SK-N-SH treated with all-trans-retinoic acid at 6 μM for 48 hours (cell line): ENCODE results near the gene NEK10.
"Not testable (repeated sequence)": the region's sequence is repeated elsewhere in the genome, so short reads cannot be mapped to it uniquely, and the experiment has no call there.

ENCODE experiments used
- ATAC-seq: fragments of 200-7000 bp; cut with Tn5 transposase; 3 replicates; pipeline ENCODE4 v1.9.1; 2020; ENCODE audit warnings: mild to moderate bottlenecking, moderate library complexity
- ARNTL ChIP-seq: fragments of 450-650 bp; formaldehyde crosslinking; IDR thresholded peaks from 2 replicates; pipeline ENCODE4 v1.5.0; 2020; ENCODE audit warnings: low read depth, mild to moderate bottlenecking, moderate library complexity, borderline replicate concordance
- BACH2 ChIP-seq: fragments of 250-450 bp; sonication (Bioruptor Pico); IDR thresholded peaks from 2 replicates; pipeline ENCODE4 v1.9.0; 2021; ENCODE audit warnings: mild to moderate bottlenecking, borderline replicate concordance
- CSDC2 ChIP-seq: fragments of 250-450 bp; sonication (Bioruptor Pico); IDR thresholded peaks from 2 replicates; pipeline ENCODE4 v1.5.0; 2020; ENCODE audit warnings: mild to moderate bottlenecking, moderate library complexity
- ESRRG ChIP-seq: fragments of 250-450 bp; sonication (Bioruptor Pico); IDR thresholded peaks from 2 replicates; pipeline ENCODE4 v1.6.1; 2021; ENCODE audit warnings: mild to moderate bottlenecking
- GLIS3 ChIP-seq: fragments of 250-450 bp; sonication (Bioruptor Pico); IDR thresholded peaks from 2 replicates; pipeline ENCODE4 v1.5.0; 2020; ENCODE audit warnings: mild to moderate bottlenecking, moderate library complexity
- ISL1 ChIP-seq: fragments of 250-450 bp; sonication (Bioruptor Pico); IDR thresholded peaks from 2 replicates; pipeline ENCODE4 v2.1.2; 2022; ENCODE audit warnings: mild to moderate bottlenecking, moderate library complexity
- OSR1 ChIP-seq: fragments of 250-450 bp; sonication (Bioruptor Pico); IDR thresholded peaks from 2 replicates; pipeline ENCODE4 v1.8.0; 2022; ENCODE audit warnings: moderate library complexity, mild to moderate bottlenecking, inconsistent platforms
- PPARA ChIP-seq: fragments of 250-450 bp; sonication (Bioruptor Pico); IDR thresholded peaks from 2 replicates; pipeline ENCODE4 v1.5.0; 2020; ENCODE audit warnings: mild to moderate bottlenecking, borderline replicate concordance
- RARB ChIP-seq: fragments of 250-450 bp; sonication (Bioruptor Pico); IDR thresholded peaks from 2 replicates; pipeline ENCODE4 v1.8.0; 2021; ENCODE audit warnings: mild to moderate bottlenecking, moderate library complexity
- SNAI2 ChIP-seq: fragments of 250-450 bp; sonication (Bioruptor Pico); IDR thresholded peaks from 2 replicates; pipeline ENCODE4 v1.5.0; 2020; ENCODE audit warnings: mild to moderate bottlenecking, moderate library complexity
- TCF4 ChIP-seq: fragments of 250-450 bp; sonication (Bioruptor Pico); IDR thresholded peaks from 2 replicates; pipeline ENCODE4 v1.8.0; 2021; ENCODE audit warnings: mild to moderate bottlenecking, moderate library complexity, borderline replicate concordance
- TOX ChIP-seq: fragments of 250-450 bp; sonication (Bioruptor Pico); IDR thresholded peaks from 2 replicates; pipeline ENCODE4 v1.8.0; 2021; ENCODE audit warnings: mild to moderate bottlenecking, moderate library complexity, borderline replicate concordance
- ZC3H10 ChIP-seq: fragments of 250-450 bp; sonication (Bioruptor Pico); IDR thresholded peaks from 2 replicates; pipeline ENCODE4 v1.5.1; 2021; ENCODE audit warnings: mild to moderate bottlenecking, moderate library complexity
- ZFP3 ChIP-seq: fragments of 250-450 bp; sonication (Bioruptor Pico); IDR thresholded peaks from 2 replicates; pipeline ENCODE4 v1.5.0; 2020; ENCODE audit warnings: mild to moderate bottlenecking, moderate library complexity
- ZFP30 ChIP-seq: fragments of 450-650 bp; formaldehyde crosslinking; IDR thresholded peaks from 2 replicates; pipeline ENCODE4 v1.5.0; 2022; ENCODE audit warnings: mild to moderate bottlenecking, moderate library complexity
- ZNF565 ChIP-seq: fragments of 450-650 bp; formaldehyde crosslinking; conservative IDR thresholded peaks from 2 replicates; pipeline ENCODE4 v1.5.0; 2020; ENCODE audit warnings: low read depth, mild to moderate bottlenecking, moderate library complexity
- ZNF70 ChIP-seq: fragments of 450-650 bp; formaldehyde crosslinking; IDR thresholded peaks from 2 replicates; pipeline ENCODE4 v1.5.0; 2020; ENCODE audit warnings: mild to moderate bottlenecking, moderate library complexity
- ZNF8 ChIP-seq: fragments of 450-650 bp; formaldehyde crosslinking; IDR thresholded peaks from 2 replicates; pipeline ENCODE4 v1.5.0; 2020; ENCODE audit warnings: mild to moderate bottlenecking, moderate library complexity
- TF ChIP-seq, protein P1 (sequence below): fragments of 250-450 bp; sonication (Bioruptor Pico); IDR thresholded peaks from 2 replicates; pipeline ENCODE4 v1.5.1; 2021; ENCODE audit warnings: mild to moderate bottlenecking, moderate library complexity
- TF ChIP-seq, protein P2 (sequence below): fragments of 250-450 bp; sonication (Bioruptor Pico); IDR thresholded peaks from 2 replicates; pipeline ENCODE4 v1.8.0; 2020; ENCODE audit warnings: mild to moderate bottlenecking, moderate library complexity, borderline replicate concordance
- TF ChIP-seq, protein P3 (sequence below): fragments of 250-450 bp; sonication (Bioruptor Pico); IDR thresholded peaks from 2 replicates; pipeline ENCODE4 v1.5.1; 2020; ENCODE audit warnings: low read depth, mild to moderate bottlenecking, moderate library complexity
- TF ChIP-seq, protein P4 (sequence below): fragments of 250-450 bp; sonication (Bioruptor Pico); IDR thresholded peaks from 2 replicates; pipeline ENCODE4 v1.5.0; 2020; ENCODE audit warnings: mild to moderate bottlenecking, moderate library complexity
- TF ChIP-seq, protein P5 (sequence below): fragments of 250-450 bp; sonication (Bioruptor Pico); IDR thresholded peaks from 2 replicates; pipeline ENCODE4 v1.8.0; 2021; ENCODE audit warnings: low read depth, mild to moderate bottlenecking, moderate library complexity, borderline replicate concordance

Gene NEK10

DNA sequence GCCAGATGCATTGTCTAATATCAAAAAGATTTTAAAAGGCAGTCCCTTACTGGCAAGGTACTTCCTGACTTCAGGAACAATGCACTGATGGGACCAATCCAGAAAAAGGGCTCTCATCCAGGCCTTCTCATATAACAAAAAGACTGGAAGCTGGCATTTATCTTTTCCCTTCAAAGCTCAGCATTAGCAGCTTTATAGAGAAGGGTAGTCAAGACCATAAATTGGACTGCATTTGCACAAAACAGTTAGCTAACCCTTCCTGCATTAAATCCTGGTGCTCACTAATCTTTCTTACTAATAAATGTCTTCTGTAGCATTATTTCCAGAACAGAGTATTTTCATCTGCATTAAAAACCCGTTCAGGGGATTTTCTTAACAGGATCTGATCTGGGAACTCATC lies 46.0 kb upstream of the NEK10 start (continued):
- TF ChIP-seq ZFP3 (CRISPR knock-in tag) (no peak), ZNF8 (no peak), TOX (CRISPR knock-in tag) (no peak)

DNA sequence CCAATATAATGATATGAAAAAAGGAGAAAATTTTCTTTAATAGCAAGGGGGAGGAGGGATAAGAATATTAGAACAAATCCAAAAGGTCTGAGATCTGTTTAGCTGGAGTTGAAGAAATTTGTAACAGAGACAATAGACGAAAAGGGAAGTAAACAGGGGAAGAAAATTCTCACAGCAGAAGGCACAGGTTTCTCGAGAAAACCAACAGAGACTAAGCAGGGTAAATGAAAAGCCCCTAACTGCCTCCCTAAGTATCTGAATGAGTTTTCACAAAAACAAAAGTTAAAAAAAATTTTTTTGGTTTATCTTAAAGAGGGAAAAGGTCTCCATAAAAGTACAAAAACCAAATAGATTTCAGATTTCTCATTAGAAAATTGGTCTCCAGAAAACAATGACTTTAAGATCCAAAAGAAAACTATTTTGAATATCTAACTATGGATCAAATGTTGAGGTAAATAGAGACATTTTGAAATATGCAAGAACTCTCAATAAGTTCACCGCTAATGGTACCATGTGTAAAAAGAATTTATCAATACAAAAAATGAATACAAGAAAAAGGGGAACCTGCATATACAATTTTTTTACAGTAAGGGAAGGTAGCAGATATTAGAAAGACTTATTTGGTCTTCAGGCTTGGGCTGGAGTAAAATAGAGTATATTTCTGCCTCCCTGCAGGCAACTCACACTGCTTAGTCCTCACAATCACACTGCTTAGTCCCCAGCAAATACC lies 23.9 kb upstream of the NEK10 start:
- TF ChIP-seq OSR1 (no peak), SNAI2 (CRISPR knock-in tag) (no peak), ZNF8 (no peak), ZC3H10 (no peak), BACH2 (no peak), ARNTL (no peak), ZNF565 (no peak), ZFP30 (CRISPR knock-in tag) (no peak), GLIS3 (CRISPR knock-in tag) (no peak), ISL1 (CRISPR knock-in tag) (no peak), CSDC2 (CRISPR knock-in tag) (no peak), TOX (CRISPR knock-in tag) (no peak), ZFP3 (CRISPR knock-in tag) (no peak)
- TF ChIP-seq, protein P1, sequence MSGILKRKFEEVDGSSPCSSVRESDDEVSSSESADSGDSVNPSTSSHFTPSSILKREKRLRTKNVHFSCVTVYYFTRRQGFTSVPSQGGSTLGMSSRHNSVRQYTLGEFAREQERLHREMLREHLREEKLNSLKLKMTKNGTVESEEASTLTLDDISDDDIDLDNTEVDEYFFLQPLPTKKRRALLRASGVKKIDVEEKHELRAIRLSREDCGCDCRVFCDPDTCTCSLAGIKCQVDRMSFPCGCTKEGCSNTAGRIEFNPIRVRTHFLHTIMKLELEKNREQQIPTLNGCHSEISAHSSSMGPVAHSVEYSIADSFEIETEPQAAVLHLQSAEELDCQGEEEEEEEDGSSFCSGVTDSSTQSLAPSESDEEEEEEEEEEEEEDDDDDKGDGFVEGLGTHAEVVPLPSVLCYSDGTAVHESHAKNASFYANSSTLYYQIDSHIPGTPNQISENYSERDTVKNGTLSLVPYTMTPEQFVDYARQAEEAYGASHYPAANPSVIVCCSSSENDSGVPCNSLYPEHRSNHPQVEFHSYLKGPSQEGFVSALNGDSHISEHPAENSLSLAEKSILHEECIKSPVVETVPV (CRISPR knock-in tag) = no peak
- TF ChIP-seq, protein P2, sequence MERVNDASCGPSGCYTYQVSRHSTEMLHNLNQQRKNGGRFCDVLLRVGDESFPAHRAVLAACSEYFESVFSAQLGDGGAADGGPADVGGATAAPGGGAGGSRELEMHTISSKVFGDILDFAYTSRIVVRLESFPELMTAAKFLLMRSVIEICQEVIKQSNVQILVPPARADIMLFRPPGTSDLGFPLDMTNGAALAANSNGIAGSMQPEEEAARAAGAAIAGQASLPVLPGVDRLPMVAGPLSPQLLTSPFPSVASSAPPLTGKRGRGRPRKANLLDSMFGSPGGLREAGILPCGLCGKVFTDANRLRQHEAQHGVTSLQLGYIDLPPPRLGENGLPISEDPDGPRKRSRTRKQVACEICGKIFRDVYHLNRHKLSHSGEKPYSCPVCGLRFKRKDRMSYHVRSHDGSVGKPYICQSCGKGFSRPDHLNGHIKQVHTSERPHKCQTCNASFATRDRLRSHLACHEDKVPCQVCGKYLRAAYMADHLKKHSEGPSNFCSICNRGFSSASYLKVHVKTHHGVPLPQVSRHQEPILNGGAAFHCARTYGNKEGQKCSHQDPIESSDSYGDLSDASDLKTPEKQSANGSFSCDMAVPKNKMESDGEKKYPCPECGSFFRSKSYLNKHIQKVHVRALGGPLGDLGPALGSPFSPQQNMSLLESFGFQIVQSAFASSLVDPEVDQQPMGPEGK (CRISPR knock-in tag) = no peak
- TF ChIP-seq, protein P3, sequence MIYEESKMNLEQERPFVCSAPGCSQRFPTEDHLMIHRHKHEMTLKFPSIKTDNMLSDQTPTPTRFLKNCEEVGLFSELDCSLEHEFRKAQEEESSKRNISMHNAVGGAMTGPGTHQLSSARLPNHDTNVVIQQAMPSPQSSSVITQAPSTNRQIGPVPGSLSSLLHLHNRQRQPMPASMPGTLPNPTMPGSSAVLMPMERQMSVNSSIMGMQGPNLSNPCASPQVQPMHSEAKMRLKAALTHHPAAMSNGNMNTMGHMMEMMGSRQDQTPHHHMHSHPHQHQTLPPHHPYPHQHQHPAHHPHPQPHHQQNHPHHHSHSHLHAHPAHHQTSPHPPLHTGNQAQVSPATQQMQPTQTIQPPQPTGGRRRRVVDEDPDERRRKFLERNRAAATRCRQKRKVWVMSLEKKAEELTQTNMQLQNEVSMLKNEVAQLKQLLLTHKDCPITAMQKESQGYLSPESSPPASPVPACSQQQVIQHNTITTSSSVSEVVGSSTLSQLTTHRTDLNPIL (CRISPR knock-in tag) = no peak
- TF ChIP-seq, all 23 proteins: peak for 0
- ATAC-seq = no peak

DNA sequence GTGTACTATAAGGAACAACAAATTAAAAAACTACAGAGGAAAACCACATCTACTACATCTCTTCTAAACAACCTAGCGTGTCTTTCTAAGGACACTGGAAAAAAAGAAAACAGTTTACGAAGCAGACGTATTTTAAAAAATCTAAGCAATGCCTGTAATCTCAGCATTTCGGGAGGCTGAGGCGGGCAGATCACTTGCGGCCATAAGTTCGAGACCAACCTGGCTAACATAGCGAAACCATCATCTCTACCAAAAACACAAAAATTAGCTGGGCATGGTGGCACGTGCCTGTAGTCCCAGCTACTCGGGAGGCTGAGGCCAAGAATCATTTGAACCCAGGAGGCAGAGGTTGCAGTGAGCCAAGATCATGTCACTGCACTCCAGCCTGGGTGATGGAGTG lies 23.2 kb upstream of the NEK10 start:
- ATAC-seq = not testable (repeated sequence)

DNA sequence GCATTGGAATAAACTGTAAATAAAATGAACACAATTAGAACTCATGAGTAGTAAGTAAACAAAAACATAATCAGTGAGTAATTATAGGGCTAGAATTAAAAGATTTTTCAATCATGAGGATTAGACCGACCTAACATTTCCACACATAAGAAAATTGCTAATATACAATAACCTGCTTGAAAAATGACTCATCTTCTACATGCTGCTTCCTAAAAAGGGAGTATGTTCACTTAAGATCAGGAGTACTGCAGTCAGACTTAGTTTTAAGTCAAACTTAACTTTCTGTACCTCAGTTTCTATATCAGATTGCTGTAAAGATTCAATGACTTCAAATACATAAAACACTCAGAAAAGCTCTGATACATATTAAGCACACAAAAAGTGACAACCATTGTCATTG lies 22.6 kb upstream of the NEK10 start:
- no peak for ATAC-seq
- TF ChIP-seq ZNF8 = no peak
- TF ChIP-seq ZFP3 (CRISPR knock-in tag) = no peak
- TF ChIP-seq ZNF565 = no peak
- no peak for TF ChIP-seq TOX (CRISPR knock-in tag)
- no peak for TF ChIP-seq ZC3H10
- no peak for TF ChIP-seq ZFP30 (CRISPR knock-in tag)
- TF ChIP-seq RARB = no peak
- no peak for TF ChIP-seq TCF4
- TF ChIP-seq, protein P4, sequence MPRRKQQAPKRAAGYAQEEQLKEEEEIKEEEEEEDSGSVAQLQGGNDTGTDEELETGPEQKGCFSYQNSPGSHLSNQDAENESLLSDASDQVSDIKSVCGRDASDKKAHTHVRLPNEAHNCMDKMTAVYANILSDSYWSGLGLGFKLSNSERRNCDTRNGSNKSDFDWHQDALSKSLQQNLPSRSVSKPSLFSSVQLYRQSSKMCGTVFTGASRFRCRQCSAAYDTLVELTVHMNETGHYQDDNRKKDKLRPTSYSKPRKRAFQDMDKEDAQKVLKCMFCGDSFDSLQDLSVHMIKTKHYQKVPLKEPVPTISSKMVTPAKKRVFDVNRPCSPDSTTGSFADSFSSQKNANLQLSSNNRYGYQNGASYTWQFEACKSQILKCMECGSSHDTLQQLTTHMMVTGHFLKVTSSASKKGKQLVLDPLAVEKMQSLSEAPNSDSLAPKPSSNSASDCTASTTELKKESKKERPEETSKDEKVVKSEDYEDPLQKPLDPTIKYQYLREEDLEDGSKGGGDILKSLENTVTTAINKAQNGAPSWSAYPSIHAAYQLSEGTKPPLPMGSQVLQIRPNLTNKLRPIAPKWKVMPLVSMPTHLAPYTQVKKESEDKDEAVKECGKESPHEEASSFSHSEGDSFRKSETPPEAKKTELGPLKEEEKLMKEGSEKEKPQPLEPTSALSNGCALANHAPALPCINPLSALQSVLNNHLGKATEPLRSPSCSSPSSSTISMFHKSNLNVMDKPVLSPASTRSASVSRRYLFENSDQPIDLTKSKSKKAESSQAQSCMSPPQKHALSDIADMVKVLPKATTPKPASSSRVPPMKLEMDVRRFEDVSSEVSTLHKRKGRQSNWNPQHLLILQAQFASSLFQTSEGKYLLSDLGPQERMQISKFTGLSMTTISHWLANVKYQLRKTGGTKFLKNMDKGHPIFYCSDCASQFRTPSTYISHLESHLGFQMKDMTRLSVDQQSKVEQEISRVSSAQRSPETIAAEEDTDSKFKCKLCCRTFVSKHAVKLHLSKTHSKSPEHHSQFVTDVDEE (CRISPR knock-in tag) = no peak
- TF ChIP-seq ESRRG (CRISPR knock-in tag) = no peak
- TF ChIP-seq ISL1 (CRISPR knock-in tag) = no peak
- TF ChIP-seq SNAI2 (CRISPR knock-in tag) = no peak
- no peak for TF ChIP-seq ARNTL

DNA sequence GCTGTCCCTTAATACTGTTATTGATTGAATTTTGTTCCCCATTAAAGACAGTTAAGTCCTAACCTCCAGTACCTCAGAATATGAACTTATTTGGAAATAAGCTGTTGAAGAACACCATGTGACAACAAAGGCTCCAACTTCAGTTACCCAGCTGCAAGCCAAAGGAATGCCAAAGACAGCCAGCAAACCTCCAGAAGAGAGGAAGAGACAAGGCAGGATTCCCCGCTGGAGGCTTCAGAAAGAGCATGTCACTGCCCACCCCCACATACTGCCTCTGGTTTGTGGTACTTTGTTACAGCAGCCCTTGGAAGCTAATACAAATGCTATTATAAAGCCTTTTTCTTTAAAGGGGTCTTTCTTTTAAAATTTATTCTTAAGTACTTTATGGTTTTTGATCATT lies 18.4 kb upstream of the NEK10 start:
- no peak for ATAC-seq
- TF ChIP-seq ARNTL (no peak), ZC3H10 (no peak), CSDC2 (CRISPR knock-in tag) (no peak), ZFP3 (CRISPR knock-in tag) (no peak), BACH2 (no peak), PPARA (CRISPR knock-in tag) (no peak), ZNF565 (no peak), OSR1 (no peak), RARB (no peak), ZNF70 (CRISPR knock-in tag) (no peak), ESRRG (CRISPR knock-in tag) (no peak)
- TF ChIP-seq, protein P1 (CRISPR knock-in tag) = no peak
- TF ChIP-seq, protein P5, sequence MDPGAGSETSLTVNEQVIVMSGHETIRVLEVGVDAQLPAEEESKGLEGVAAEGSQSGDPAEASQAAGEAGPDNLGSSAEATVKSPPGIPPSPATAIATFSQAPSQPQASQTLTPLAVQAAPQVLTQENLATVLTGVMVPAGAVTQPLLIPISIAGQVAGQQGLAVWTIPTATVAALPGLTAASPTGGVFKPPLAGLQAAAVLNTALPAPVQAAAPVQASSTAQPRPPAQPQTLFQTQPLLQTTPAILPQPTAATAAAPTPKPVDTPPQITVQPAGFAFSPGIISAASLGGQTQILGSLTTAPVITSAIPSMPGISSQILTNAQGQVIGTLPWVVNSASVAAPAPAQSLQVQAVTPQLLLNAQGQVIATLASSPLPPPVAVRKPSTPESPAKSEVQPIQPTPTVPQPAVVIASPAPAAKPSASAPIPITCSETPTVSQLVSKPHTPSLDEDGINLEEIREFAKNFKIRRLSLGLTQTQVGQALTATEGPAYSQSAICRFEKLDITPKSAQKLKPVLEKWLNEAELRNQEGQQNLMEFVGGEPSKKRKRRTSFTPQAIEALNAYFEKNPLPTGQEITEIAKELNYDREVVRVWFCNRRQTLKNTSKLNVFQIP (CRISPR knock-in tag) = no peak
